Measurements from ENCODE around the gene TMEM243.

- TF ChIP-seq CTCF (conservative IDR thresholded peaks at IDR 0.05; ENCODE audit: low read depth, low read length) (no peak), POLR2A (IDR thresholded peaks at IDR 0.05; ENCODE audit: low read depth, low read length) (no peak), CEBPB (IDR thresholded peaks at IDR 0.05; ENCODE audit: low read depth, low read length) (no peak), RAD21 (IDR thresholded peaks at IDR 0.05; ENCODE audit: low read length) (no peak), RFX5 (IDR thresholded peaks at IDR 0.05; ENCODE audit: low read depth, low read length) (no peak), RCOR1 (IDR thresholded peaks at IDR 0.05; ENCODE audit: insufficient replicate concordance, low read length) (no peak), SMC3 (IDR thresholded peaks at IDR 0.05; ENCODE audit: low read depth, low read length) (no peak), MAZ (IDR thresholded peaks at IDR 0.05; ENCODE audit: borderline replicate concordance, low read depth, low read length) (no peak), FOS (IDR thresholded peaks at IDR 0.05; ENCODE audit: low read depth, low read length) (no peak), NFE2L2 (IDR thresholded peaks at IDR 0.05; ENCODE audit: low read depth, low read length) (no peak), BHLHE40 (IDR thresholded peaks at IDR 0.05; ENCODE audit: low read depth, low read length) (no peak), USF2 (IDR thresholded peaks at IDR 0.05; ENCODE audit: low read depth, low read length) (no peak)
These were observed 2.6 kb downstream of the TMEM243 start for GRCh38 chr7:87216701-87217508.

Measured in IMR-90 (cell line).